Adrenal gland (tissue), 5 donors: Measurements from ENCODE around the gene PDGFRB.

Experiments
- POLR2A ChIP-seq, 2 donors: fragments of 450-650 bp; IDR thresholded peaks; one replicate each; pipeline ENCODE4 v1.6.1; 2017; ENCODE audit warnings: antibody characterized with exemption in 2 of 2, mild to moderate bottlenecking in 2 of 2, moderate library complexity in 1 of 2
- TF ChIP-seq, protein P1 (sequence below), 6 experiments: fragments of 450-650 bp in 4 of 6; fragments of 200-600 bp in 2 of 6; sonication (generic) in 1 of 6; IDR thresholded peaks; 1 replicate in 5 of 6; 2 replicates in 1 of 6; pipeline versions ENCODE4 v1.5.1 to v1.8.0; 2016 to 2021; ENCODE audit warnings: antibody characterized with exemption in 6 of 6, mild to moderate bottlenecking in 2 of 6, moderate library complexity in 1 of 6
- donor health status: DM: no; HTN: no; CAD: no.

DNA sequence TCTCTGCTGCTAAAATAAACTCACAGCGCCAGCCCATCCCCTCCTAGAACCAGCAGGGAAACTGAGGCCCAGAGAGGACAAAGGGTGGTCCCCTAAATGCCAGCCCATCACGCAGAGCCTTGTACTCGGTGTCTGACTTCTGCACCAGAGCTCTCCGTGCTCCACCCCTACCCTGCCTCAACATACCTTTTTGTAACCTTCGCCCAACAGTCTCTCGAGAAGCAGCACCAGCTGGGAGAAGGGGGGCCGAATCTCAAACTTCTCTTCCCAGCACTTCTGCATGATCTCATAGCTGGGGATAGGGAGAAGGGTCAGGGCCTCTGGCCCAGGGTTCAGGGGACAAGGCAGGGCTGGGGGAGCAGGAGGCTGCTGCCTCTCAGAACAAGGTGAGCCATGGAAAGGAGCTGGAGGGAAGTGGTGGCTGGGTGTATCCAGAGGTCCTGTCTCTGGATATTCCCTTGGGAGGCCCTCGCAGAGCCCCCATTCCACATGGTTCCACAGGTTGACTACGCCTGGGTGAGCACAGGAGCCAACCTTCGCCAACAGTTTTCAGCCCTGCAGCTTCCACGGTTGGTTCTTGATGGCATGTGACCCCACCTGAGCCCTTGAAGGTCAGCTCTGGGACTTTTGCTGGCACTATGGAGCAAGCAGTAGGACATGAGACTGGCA, 37.0 kb downstream of the PDGFRB start:
- TF ChIP-seq POLR2A (IDR thresholded peaks at IDR 0.05) = no peak
- TF ChIP-seq, protein P1, sequence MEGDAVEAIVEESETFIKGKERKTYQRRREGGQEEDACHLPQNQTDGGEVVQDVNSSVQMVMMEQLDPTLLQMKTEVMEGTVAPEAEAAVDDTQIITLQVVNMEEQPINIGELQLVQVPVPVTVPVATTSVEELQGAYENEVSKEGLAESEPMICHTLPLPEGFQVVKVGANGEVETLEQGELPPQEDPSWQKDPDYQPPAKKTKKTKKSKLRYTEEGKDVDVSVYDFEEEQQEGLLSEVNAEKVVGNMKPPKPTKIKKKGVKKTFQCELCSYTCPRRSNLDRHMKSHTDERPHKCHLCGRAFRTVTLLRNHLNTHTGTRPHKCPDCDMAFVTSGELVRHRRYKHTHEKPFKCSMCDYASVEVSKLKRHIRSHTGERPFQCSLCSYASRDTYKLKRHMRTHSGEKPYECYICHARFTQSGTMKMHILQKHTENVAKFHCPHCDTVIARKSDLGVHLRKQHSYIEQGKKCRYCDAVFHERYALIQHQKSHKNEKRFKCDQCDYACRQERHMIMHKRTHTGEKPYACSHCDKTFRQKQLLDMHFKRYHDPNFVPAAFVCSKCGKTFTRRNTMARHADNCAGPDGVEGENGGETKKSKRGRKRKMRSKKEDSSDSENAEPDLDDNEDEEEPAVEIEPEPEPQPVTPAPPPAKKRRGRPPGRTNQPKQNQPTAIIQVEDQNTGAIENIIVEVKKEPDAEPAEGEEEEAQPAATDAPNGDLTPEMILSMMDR (IDR thresholded peaks at IDR 0.05) = no peak
